Kidney (tissue), 14 donors: Measurements from ENCODE around the gene BACH2. TPM values are rescaled to one million over a fixed set of nuclear protein-coding genes. Genes with fewer than 3 reads are reported as not detected.

ENCODE experiments used
- DNase-seq, 5 donors: peaks; one replicate each; pipeline ENCODE4 v3.0.0-alpha.2; 2013 to 2020
- FAIRE-seq: peaks from 2 replicates; lab custom pipeline; 2012; peaks lifted over from hg19 to GRCh38; lab: Jason Lieb, UNC
- H3K27ac ChIP-seq, 2 donors: one replicate each; pipeline ENCODE4 v1.7.0; 2013; ENCODE audit warnings: low read depth in 2 of 2, low read length in 2 of 2, inconsistent platforms in 1 of 2
- H3K27me3 ChIP-seq: one replicate; pipeline ENCODE4 v1.7.1; 2013; ENCODE audit warnings: low read length, inconsistent platforms; ENCODE audit not compliant: control insufficient read depth, insufficient read depth
- H3K36me3 ChIP-seq, 3 donors: one replicate each; pipeline versions ENCODE4 v1.7.0 to v1.7.1; 2013; ENCODE audit warnings: low read length in 3 of 3, control low read depth in 1 of 3, inconsistent platforms in 1 of 3; ENCODE audit not compliant: insufficient read depth in 3 of 3, control insufficient read depth in 2 of 3
- H3K4me1 ChIP-seq, 3 donors: one replicate each; pipeline versions ENCODE4 v1.7.0 to v1.7.1; 2013; ENCODE audit warnings: low read length in 3 of 3, inconsistent platforms in 1 of 3, low read depth in 1 of 3; ENCODE audit not compliant: control insufficient read depth in 2 of 3, insufficient read depth in 2 of 3
- H3K4me3 ChIP-seq, 3 donors: one replicate each; pipeline versions ENCODE4 v1.7.0 to v1.8.1; 2013; ENCODE audit warnings: low read length in 3 of 3, control low read depth in 1 of 3, inconsistent platforms in 1 of 3
- H3K9ac ChIP-seq, 3 donors: one replicate each; pipeline versions ENCODE4 v1.7.0 to v1.7.1; 2013; ENCODE audit warnings: low read length in 3 of 3, control low read depth in 1 of 3, inconsistent platforms in 1 of 3
- H3K9me3 ChIP-seq, 3 donors: one replicate each; pipeline versions ENCODE4 v1.7.0 to v1.7.1; 2013; ENCODE audit warnings: low read length in 3 of 3, control low read depth in 1 of 3, inconsistent platforms in 1 of 3; ENCODE audit not compliant: control insufficient read depth in 2 of 3, insufficient read depth in 1 of 3
- CTCF ChIP-seq: IDR thresholded peaks from 3 replicates; pipeline ENCODE4 v1.5.1; 2012; ENCODE audit warnings: mild to moderate bottlenecking, moderate library complexity, borderline replicate concordance; ENCODE audit not compliant: insufficient read depth; ENCODE audit errors: extremely low read depth
- intact Hi-C: fragments of 100-400 bp; cut with DNase I; formaldehyde crosslinking; loops from one replicate; pipeline ENCODE4 v1.11.1; 2022
- polyA plus RNA-seq: library from polyadenylated mRNA; stranded (reverse); fragments of 350-450 nt; fragmentation: Illumina TruSeq; extraction: RNeasy Lipid Tissue Mini Kit (QIAGEN cat#74804); gene quantifications from one replicate; pipeline ENCODE4 v1.2.3, GENCODE V29; 2014; ENCODE audit warnings: low read depth, low replicate concordance; ENCODE audit not compliant: insufficient read depth
- total RNA-seq: library from RNA; stranded (reverse); fragmentation: NEBNext Ultra II Directional; extraction: Animal tissue kit (Norgen Biotek cat#: 25700); gene quantifications from one replicate; pipeline ENCODE4 v1.2.1, GENCODE V29; 2021
- donor health status: control.
- donor health status: control.
- donor health status: control.
- donor health status: control.
- donor health status: control.
- donor health status: DM: yes; HTN: yes; CAD: no.
- donor health status: Normal renal cell carcinoma (clear cell type).

Gene BACH2
- total and polyA plus RNA-seq, 2 donors from 2014 or later, result 0.32 to 6.9 TPM

GRCh38 chr6:90008189-90008907 lies 288.3 kb downstream of the BACH2 start:
- no peak overlapping the region for H3K9ac ChIP-seq

GRCh38 chr6:90005048-90005827 lies 291.4 kb downstream of the BACH2 start:
- H3K36me3 ChIP-seq, result peaks cover 0 to 2% (median 0%) of the 10 kb centered on the region in 3 donors
- H3K9ac ChIP-seq, result no peak overlapping the region
- H3K4me3 ChIP-seq, result no peak overlapping the region
- intact Hi-C loops, result no loop called here
- FAIRE-seq, result no peak
- no peaks in the 10 kb centered on the region for H3K9me3 ChIP-seq
- TF ChIP-seq CTCF, result no peak
- H3K27ac ChIP-seq, result no peak overlapping the region
- no peaks in the 10 kb centered on the region for H3K27me3 ChIP-seq
- no peak for DNase-seq
- H3K4me1 ChIP-seq, result peaks cover 0 to under 1% (median 0%) of the 10 kb centered on the region in 3 donors

More at GRCh38 chr6:90008189-90008907, 288.3 kb downstream of the BACH2 start:
- Histone ChIP-seq H3K9me3 (no peaks in the 10 kb centered on the region), H3K4me1 (no peaks in the 10 kb centered on the region), H3K27ac (no peak overlapping the region), H3K27me3 (no peaks in the 10 kb centered on the region), H3K36me3 (peaks cover 0 to 2% (median 0%) of the 10 kb centered on the region in 3 donors), H3K4me3 (no peak overlapping the region)
- FAIRE-seq (no peak), DNase-seq (no peak)
- no peak for TF ChIP-seq CTCF
- intact Hi-C loops, result no loop called here

GRCh38 chr6:90004511-90004910 lies 292.1 kb downstream of the BACH2 start:
- intact Hi-C loops, result no loop called here
- Histone ChIP-seq H3K9ac (no peak overlapping the region), H3K4me1 (peaks cover 0 to 3% (median 0%) of the 10 kb centered on the region in 3 donors), H3K27ac (no peak overlapping the region), H3K27me3 (no peaks in the 10 kb centered on the region), H3K9me3 (no peaks in the 10 kb centered on the region), H3K36me3 (peaks cover 0 to 2% (median 0%) of the 10 kb centered on the region in 3 donors), H3K4me3 (no peak overlapping the region)
- DNase-seq (no peak), FAIRE-seq (no peak)
- no peak for TF ChIP-seq CTCF
